ENCODE measurements around the gene USP36.

USP36 gene

GRCh38 chr17:78864117-78864516 lies 23.5 kb upstream of the USP36 start:
- Histone ChIP-seq H3K27me3 (replicated peaks; ENCODE audit: control insufficient read depth, insufficient read depth, low read length) (no peaks in the 10 kb centered on the region), H3K4me3 (replicated peaks; ENCODE audit: low read depth, low read length) (no peak overlapping the region), H3K36me3 (ENCODE audit: control insufficient read depth, insufficient read depth, low read length) (no peaks in the 10 kb centered on the region)
- no peak for TF ChIP-seq CTCF (IDR thresholded peaks at IDR 0.05; ENCODE audit: insufficient read depth, low read length, poor library complexity, severe bottlenecking)
- no peak for DNase-seq (ENCODE audit: extremely low read depth, insufficient read length)

- Histone ChIP-seq H3K4me3 (replicated peaks; ENCODE audit: low read depth, low read length) (no peak overlapping the region), H3K36me3 (ENCODE audit: control insufficient read depth, insufficient read depth, low read length) (no peaks in the 10 kb centered on the region), H3K27me3 (replicated peaks; ENCODE audit: control insufficient read depth, insufficient read depth, low read length) (no peaks in the 10 kb centered on the region)
- no peak for DNase-seq (ENCODE audit: extremely low read depth, insufficient read length)
- TF ChIP-seq CTCF (IDR thresholded peaks at IDR 0.05; ENCODE audit: insufficient read depth, low read length, poor library complexity, severe bottlenecking), result no peak
These were observed 21.7 kb upstream of the USP36 start for GRCh38 chr17:78862073-78863023.

GRCh38 chr17:78861229-78861628 lies 20.6 kb upstream of the USP36 start:
- DNase-seq (ENCODE audit: extremely low read depth, insufficient read length), result no peak
- Histone ChIP-seq H3K27me3 (replicated peaks; ENCODE audit: control insufficient read depth, insufficient read depth, low read length) (no peaks in the 10 kb centered on the region), H3K4me3 (replicated peaks; ENCODE audit: low read depth, low read length) (no peak overlapping the region), H3K36me3 (ENCODE audit: control insufficient read depth, insufficient read depth, low read length) (no peaks in the 10 kb centered on the region)
- TF ChIP-seq CTCF (IDR thresholded peaks at IDR 0.05; ENCODE audit: insufficient read depth, low read length, poor library complexity, severe bottlenecking), result no peak

GRCh38 chr17:78859051-78859450 lies 18.4 kb upstream of the USP36 start:
- Histone ChIP-seq H3K4me3 (replicated peaks; ENCODE audit: low read depth, low read length) (no peak overlapping the region), H3K27me3 (replicated peaks; ENCODE audit: control insufficient read depth, insufficient read depth, low read length) (no peaks in the 10 kb centered on the region), H3K36me3 (ENCODE audit: control insufficient read depth, insufficient read depth, low read length) (no peaks in the 10 kb centered on the region)
- no peak for DNase-seq (ENCODE audit: extremely low read depth, insufficient read length)
- TF ChIP-seq CTCF (IDR thresholded peaks at IDR 0.05; ENCODE audit: insufficient read depth, low read length, poor library complexity, severe bottlenecking), result no peak

- Histone ChIP-seq H3K36me3 (ENCODE audit: control insufficient read depth, insufficient read depth, low read length) (no peaks in the 10 kb centered on the region), H3K27me3 (replicated peaks; ENCODE audit: control insufficient read depth, insufficient read depth, low read length) (no peaks in the 10 kb centered on the region), H3K4me3 (replicated peaks; ENCODE audit: low read depth, low read length) (no peak overlapping the region)
- TF ChIP-seq CTCF (IDR thresholded peaks at IDR 0.05; ENCODE audit: insufficient read depth, low read length, poor library complexity, severe bottlenecking), result no peak
- no peak for DNase-seq (ENCODE audit: extremely low read depth, insufficient read length)
These were observed 16.7 kb upstream of the USP36 start for GRCh38 chr17:78857266-78857665.

Data from GM06990 (cell line).